Liver (tissue), 9 donors: Measurements from ENCODE around the gene FLOT1. TPM values are rescaled to one million over a fixed set of nuclear protein-coding genes. Genes with fewer than 3 reads are reported as not detected.

Source experiments
- DNase-seq: peaks from one replicate; pipeline ENCODE4 v3.0.0-alpha.2; 2017; ENCODE audit warnings: low spot score
- H3K27ac ChIP-seq, 2 donors: one replicate each; pipeline ENCODE4 v1.7.0; 2013; ENCODE audit warnings: inconsistent platforms in 2 of 2, low read length in 2 of 2, control low read depth in 1 of 2, low read depth in 1 of 2, mild to moderate bottlenecking in 1 of 2
- H3K27me3 ChIP-seq, 4 donors: one replicate each; pipeline versions ENCODE4 v1.6.1 to v1.7.0; 2013; ENCODE audit warnings: low read length in 3 of 4, inconsistent platforms in 1 of 4, mild to moderate bottlenecking in 1 of 4, moderate library complexity in 1 of 4; ENCODE audit not compliant: control insufficient read depth in 4 of 4, insufficient read depth in 4 of 4
- H3K36me3 ChIP-seq, 4 donors: one replicate each; pipeline versions ENCODE4 v1.6.1 to v1.7.0; 2013; ENCODE audit warnings: low read length in 3 of 4, mild to moderate bottlenecking in 3 of 4, low read depth in 1 of 4, moderate library complexity in 1 of 4; ENCODE audit not compliant: control insufficient read depth in 4 of 4, insufficient read depth in 3 of 4
- H3K4me1 ChIP-seq, 4 donors: one replicate each; pipeline versions ENCODE4 v1.6.1 to v1.7.0; 2013; ENCODE audit warnings: low read length in 3 of 4, mild to moderate bottlenecking in 3 of 4, moderate library complexity in 1 of 4; ENCODE audit not compliant: control insufficient read depth in 4 of 4, insufficient read depth in 4 of 4
- H3K4me3 ChIP-seq, 3 donors: one replicate each; pipeline versions ENCODE4 v1.6.1 to v1.7.0; 2013; ENCODE audit warnings: low read length in 3 of 3, control low read depth in 1 of 3, low read depth in 1 of 3, mild to moderate bottlenecking in 1 of 3
- H3K9ac ChIP-seq, 2 donors: one replicate each; pipeline ENCODE4 v1.7.0; 2013; ENCODE audit warnings: low read length in 2 of 2, mild to moderate bottlenecking in 2 of 2, moderate library complexity in 2 of 2, control low read depth in 1 of 2, low read depth in 1 of 2
- H3K9me3 ChIP-seq, 4 donors: one replicate each; pipeline versions ENCODE4 v1.6.1 to v1.7.0; 2013; ENCODE audit warnings: low read length in 3 of 4; ENCODE audit not compliant: control insufficient read depth in 4 of 4
- EGR1 ChIP-seq, 2 donors: IDR thresholded peaks; 2 replicates each; pipeline ENCODE4 v1.6.1; 2016 to 2018; ENCODE audit warnings: antibody characterized with exemption in 2 of 2, low read depth in 2 of 2
- FOXA1 ChIP-seq: IDR thresholded peaks from 2 replicates; pipeline ENCODE4 v1.6.1; 2016; ENCODE audit warnings: antibody characterized with exemption
- FOXA2 ChIP-seq: IDR thresholded peaks from 2 replicates; pipeline ENCODE4 v1.6.1; 2016; ENCODE audit warnings: antibody characterized with exemption
- GABPA ChIP-seq, 2 donors: IDR thresholded peaks in 1 of 2; conservative IDR thresholded peaks in 1 of 2; 2 replicates each; pipeline ENCODE4 v1.6.1; 2016; ENCODE audit warnings: antibody characterized with exemption in 2 of 2, mild to moderate bottlenecking in 1 of 2, moderate library complexity in 1 of 2
- HNF4A ChIP-seq, 2 donors: conservative IDR thresholded peaks; 2 replicates each; pipeline ENCODE4 v1.6.1; 2016; ENCODE audit warnings: antibody characterized with exemption in 2 of 2, mild to moderate bottlenecking in 2 of 2
- HNF4G ChIP-seq: IDR thresholded peaks from 2 replicates; pipeline ENCODE4 v1.6.1; 2016; ENCODE audit warnings: antibody characterized with exemption
- JUND ChIP-seq, 2 donors: IDR thresholded peaks; 2 replicates each; pipeline ENCODE4 v1.6.1; 2016; ENCODE audit warnings: antibody characterized with exemption in 2 of 2
- NR2F2 ChIP-seq: IDR thresholded peaks from 2 replicates; pipeline ENCODE4 v1.6.1; 2016; ENCODE audit warnings: antibody characterized with exemption
- RAD21 ChIP-seq, 2 donors: IDR thresholded peaks; 2 replicates each; pipeline ENCODE4 v1.6.1; 2016; ENCODE audit warnings: antibody characterized with exemption in 2 of 2, mild to moderate bottlenecking in 2 of 2
- REST ChIP-seq: IDR thresholded peaks from 2 replicates; pipeline ENCODE4 v1.6.1; 2016; ENCODE audit warnings: antibody characterized with exemption, mild to moderate bottlenecking
- RXRA ChIP-seq, 2 donors: IDR thresholded peaks; 2 replicates each; pipeline ENCODE4 v1.6.1; 2017 to 2018; ENCODE audit warnings: antibody characterized with exemption in 2 of 2, mild to moderate bottlenecking in 1 of 2
- SP1 ChIP-seq: IDR thresholded peaks from 2 replicates; pipeline ENCODE4 v1.6.1; 2018; ENCODE audit warnings: antibody characterized with exemption, mild to moderate bottlenecking
- TAF1 ChIP-seq: conservative IDR thresholded peaks from 2 replicates; pipeline ENCODE4 v1.6.1; 2016; ENCODE audit warnings: antibody characterized with exemption, mild to moderate bottlenecking
- YY1 ChIP-seq: IDR thresholded peaks from 2 replicates; pipeline ENCODE4 v1.6.1; 2016; ENCODE audit warnings: antibody characterized with exemption, mild to moderate bottlenecking
- WGBS: extraction: QIAGEN DNeasy Blood & Tissue Kit; methylation state at CpG from one replicate; pipeline ENCODE4 v1.1.7; 2013; 5-methylcytosine and 5-hydroxymethylcytosine counted together
- polyA plus RNA-seq, 2 donors: library from polyadenylated mRNA; stranded (reverse) in 1 of 2; unstranded in 1 of 2; fragments of 200-250 nt in 1 of 2; fragments of >200 nt in 1 of 2; fragmentation: Nextera tagmentation in 1 of 2; extraction: Ambion mirVana in 1 of 2; gene quantifications; one replicate each; pipeline versions ENCODE4 v1.2.1 to v1.2.3, GENCODE V29; 2013 to 2015
- total RNA-seq, 2 donors: library from RNA; depleted of rRNA; stranded (reverse); fragments of >200 nt; gene quantifications; one replicate each; pipeline ENCODE4 v1.2.3, GENCODE V29; 2014
- TF ChIP-seq, protein P1 (sequence below): fragments of 150-350 bp; IDR thresholded peaks from 2 replicates; pipeline ENCODE4 v1.5.1; 2017; ENCODE audit warnings: improper control_type of control experiment, low read depth, low read length; ENCODE audit not compliant: missing input control
- TF ChIP-seq, protein P2 (sequence below): IDR thresholded peaks from 2 replicates; pipeline ENCODE4 v1.6.1; 2016; ENCODE audit warnings: antibody characterized with exemption
- TF ChIP-seq, protein P3 (sequence below): IDR thresholded peaks from 2 replicates; pipeline ENCODE4 v1.6.1; 2016; ENCODE audit warnings: antibody characterized with exemption
- TF ChIP-seq, protein P4 (sequence below): IDR thresholded peaks from 2 replicates; pipeline ENCODE4 v1.6.1; 2016; ENCODE audit warnings: antibody characterized with exemption
- donor health status: healthy.
- donor health status: healthy.
- donor health status: healthy.
- donor health status: healthy.
- donor health status: healthy.

FLOT1 gene
- total and polyA plus RNA-seq, 4 donors = 38.6 to 99.8 (median 59.5) TPM

DNA sequence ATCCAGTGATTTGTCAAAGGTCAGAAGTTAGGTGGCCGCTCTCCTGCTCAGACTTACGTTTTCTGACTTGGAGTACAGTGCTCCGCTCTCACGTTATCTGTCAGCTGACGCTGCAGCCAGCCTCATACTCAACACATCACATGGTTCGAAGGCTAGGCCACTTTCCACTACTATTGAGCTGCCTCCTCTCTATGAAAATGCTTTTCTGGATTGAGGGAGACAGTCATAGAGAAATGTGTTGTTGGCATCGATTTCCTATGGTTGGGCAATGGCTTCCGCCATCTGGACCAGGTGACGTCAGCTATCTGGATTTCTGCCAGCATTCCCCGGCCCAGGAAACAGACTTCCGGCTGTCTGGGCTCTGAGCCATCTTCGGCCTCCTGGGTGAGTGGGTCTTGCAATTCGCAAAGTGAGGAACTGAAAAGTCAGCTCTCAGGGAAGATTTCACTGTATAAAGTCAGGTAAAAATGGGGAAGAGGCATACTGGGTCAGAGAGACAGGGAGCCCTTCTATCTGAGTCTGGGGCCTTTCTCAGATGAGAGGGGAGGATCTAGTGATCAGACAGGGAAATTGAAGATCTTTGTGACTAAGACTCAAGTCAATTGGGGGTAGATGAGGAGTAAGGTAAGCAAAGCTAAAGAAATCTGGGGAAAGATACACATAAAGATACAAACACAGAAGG, 39.4 kb upstream of the FLOT1 start:
- Histone ChIP-seq H3K27ac (peak overlapping the region; percentile 78 to 88), H3K4me1 (peaks cover 6 to 16% (median 10%) of the 10 kb centered on the region in 4 donors), H3K27me3 (no peaks in the 10 kb centered on the region), H3K36me3 (no peaks in the 10 kb centered on the region), H3K4me3 (no peak overlapping the region), H3K9ac (peak overlapping the region in 1 of 2 donors; percentile 38), H3K9me3 (no peaks in the 10 kb centered on the region)
- peak; percentile 86 for DNase-seq
- TF ChIP-seq EGR1 (IDR thresholded peaks at IDR 0.05; ENCODE audit: low read depth in 2 of 2) = peak; percentile 78 to 95
- peak; percentile 62 for TF ChIP-seq TAF1
- TF ChIP-seq YY1 = peak; percentile 91
- TF ChIP-seq REST = peak; percentile 60
- peak; percentile 56 to 88 for TF ChIP-seq RXRA (IDR thresholded peaks at IDR 0.05)
- peak; percentile 86 for TF ChIP-seq SP1
- TF ChIP-seq FOXA2 = no peak
- no peak for TF ChIP-seq HNF4G
- TF ChIP-seq, protein P1, sequence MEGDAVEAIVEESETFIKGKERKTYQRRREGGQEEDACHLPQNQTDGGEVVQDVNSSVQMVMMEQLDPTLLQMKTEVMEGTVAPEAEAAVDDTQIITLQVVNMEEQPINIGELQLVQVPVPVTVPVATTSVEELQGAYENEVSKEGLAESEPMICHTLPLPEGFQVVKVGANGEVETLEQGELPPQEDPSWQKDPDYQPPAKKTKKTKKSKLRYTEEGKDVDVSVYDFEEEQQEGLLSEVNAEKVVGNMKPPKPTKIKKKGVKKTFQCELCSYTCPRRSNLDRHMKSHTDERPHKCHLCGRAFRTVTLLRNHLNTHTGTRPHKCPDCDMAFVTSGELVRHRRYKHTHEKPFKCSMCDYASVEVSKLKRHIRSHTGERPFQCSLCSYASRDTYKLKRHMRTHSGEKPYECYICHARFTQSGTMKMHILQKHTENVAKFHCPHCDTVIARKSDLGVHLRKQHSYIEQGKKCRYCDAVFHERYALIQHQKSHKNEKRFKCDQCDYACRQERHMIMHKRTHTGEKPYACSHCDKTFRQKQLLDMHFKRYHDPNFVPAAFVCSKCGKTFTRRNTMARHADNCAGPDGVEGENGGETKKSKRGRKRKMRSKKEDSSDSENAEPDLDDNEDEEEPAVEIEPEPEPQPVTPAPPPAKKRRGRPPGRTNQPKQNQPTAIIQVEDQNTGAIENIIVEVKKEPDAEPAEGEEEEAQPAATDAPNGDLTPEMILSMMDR = no peak
- TF ChIP-seq JUND (IDR thresholded peaks at IDR 0.05) = peak; percentile 96 to 98
- peak; percentile 30 to 68 for TF ChIP-seq HNF4A (conservative IDR thresholded peaks at IDR 0.05)
- TF ChIP-seq, protein P2, sequence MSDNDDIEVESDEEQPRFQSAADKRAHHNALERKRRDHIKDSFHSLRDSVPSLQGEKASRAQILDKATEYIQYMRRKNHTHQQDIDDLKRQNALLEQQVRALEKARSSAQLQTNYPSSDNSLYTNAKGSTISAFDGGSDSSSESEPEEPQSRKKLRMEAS = peak; percentile 96
- peak; percentile 60 for TF ChIP-seq NR2F2
- no peak for TF ChIP-seq FOXA1
- TF ChIP-seq, protein P3, sequence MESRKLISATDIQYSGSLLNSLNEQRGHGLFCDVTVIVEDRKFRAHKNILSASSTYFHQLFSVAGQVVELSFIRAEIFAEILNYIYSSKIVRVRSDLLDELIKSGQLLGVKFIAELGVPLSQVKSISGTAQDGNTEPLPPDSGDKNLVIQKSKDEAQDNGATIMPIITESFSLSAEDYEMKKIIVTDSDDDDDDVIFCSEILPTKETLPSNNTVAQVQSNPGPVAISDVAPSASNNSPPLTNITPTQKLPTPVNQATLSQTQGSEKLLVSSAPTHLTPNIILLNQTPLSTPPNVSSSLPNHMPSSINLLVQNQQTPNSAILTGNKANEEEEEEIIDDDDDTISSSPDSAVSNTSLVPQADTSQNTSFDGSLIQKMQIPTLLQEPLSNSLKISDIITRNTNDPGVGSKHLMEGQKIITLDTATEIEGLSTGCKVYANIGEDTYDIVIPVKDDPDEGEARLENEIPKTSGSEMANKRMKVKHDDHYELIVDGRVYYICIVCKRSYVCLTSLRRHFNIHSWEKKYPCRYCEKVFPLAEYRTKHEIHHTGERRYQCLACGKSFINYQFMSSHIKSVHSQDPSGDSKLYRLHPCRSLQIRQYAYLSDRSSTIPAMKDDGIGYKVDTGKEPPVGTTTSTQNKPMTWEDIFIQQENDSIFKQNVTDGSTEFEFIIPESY = no peak
- peak; percentile 59 to 64 for TF ChIP-seq RAD21 (IDR thresholded peaks at IDR 0.05)
- TF ChIP-seq, protein P4, sequence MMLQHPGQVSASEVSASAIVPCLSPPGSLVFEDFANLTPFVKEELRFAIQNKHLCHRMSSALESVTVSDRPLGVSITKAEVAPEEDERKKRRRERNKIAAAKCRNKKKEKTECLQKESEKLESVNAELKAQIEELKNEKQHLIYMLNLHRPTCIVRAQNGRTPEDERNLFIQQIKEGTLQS = peak; percentile 87
- TF ChIP-seq GABPA (IDR thresholded peaks at IDR 0.05 in 1 of 2, conservative IDR thresholded peaks at IDR 0.05 in 1 of 2) = peak; percentile 58 to 80
- 9% methylated on average over 13 of the region's 13 CpGs for WGBS
